Neural progenitor cell (in vitro differentiated cells): ENCODE results near the gene RNLS. TPM values are rescaled to one million over a fixed set of nuclear protein-coding genes. Genes with fewer than 3 reads are reported as not detected.

Source experiments
- DNase-seq: peaks from one replicate; pipeline ENCODE4 v3.0.0-alpha.2; 2016; ENCODE audit warnings: low spot score
- H2AFZ ChIP-seq: fragments of 200-600 bp; sonication (generic); replicated peaks from 2 replicates; pipeline ENCODE4 v1.6.1; 2016; ENCODE audit warnings: antibody characterized with exemption
- H3F3A ChIP-seq: fragments of 200-600 bp; sonication (generic); 2 replicates; pipeline ENCODE4 v1.6.1; 2016; ENCODE audit warnings: antibody characterized with exemption, low read depth
- H3K27ac ChIP-seq: fragments of 200-600 bp; sonication (generic); 2 replicates; pipeline ENCODE4 v1.5.1; 2016; ENCODE audit warnings: mild to moderate bottlenecking
- H3K27me3 ChIP-seq: fragments of 200-600 bp; sonication (generic); 2 replicates; pipeline ENCODE4 v1.6.1; 2016; ENCODE audit warnings: mild to moderate bottlenecking, moderate library complexity
- H3K36me3 ChIP-seq: fragments of 200-600 bp; sonication (generic); 2 replicates; pipeline ENCODE4 v1.5.1; 2016
- H3K4me1 ChIP-seq: fragments of 200-600 bp; sonication (generic); 2 replicates; pipeline ENCODE4 v1.6.1; 2016; ENCODE audit warnings: mixed run types
- H3K4me2 ChIP-seq: fragments of 200-600 bp; sonication (generic); 2 replicates; pipeline ENCODE4 v1.6.1; 2016
- H3K4me3 ChIP-seq: fragments of 200-600 bp; sonication (generic); 2 replicates; pipeline ENCODE4 v1.5.1; 2016
- H3K79me2 ChIP-seq: fragments of 200-600 bp; sonication (generic); 2 replicates; pipeline ENCODE4 v1.6.1; 2016; ENCODE audit warnings: low read depth
- H3K9ac ChIP-seq: fragments of 200-600 bp; sonication (generic); 2 replicates; pipeline ENCODE4 v1.6.1; 2016
- H3K9me3 ChIP-seq: fragments of 200-600 bp; sonication (generic); 2 replicates; pipeline ENCODE4 v1.5.1; 2016; ENCODE audit warnings: low read depth
- H4K20me1 ChIP-seq: fragments of 200-600 bp; sonication (generic); 2 replicates; pipeline ENCODE4 v1.6.1; 2016; ENCODE audit warnings: low read depth
- H3K27ac Mint-ChIP-seq: 3 replicates; pipeline ENCODE4 v1.8.0; 2021; ENCODE audit warnings: mixed read lengths
- H3K27me3 Mint-ChIP-seq: 2 replicates; pipeline ENCODE4 v1.8.0; 2022; ENCODE audit warnings: low read depth, mild to moderate bottlenecking, inconsistent platforms, moderate library complexity, mixed read lengths; ENCODE audit not compliant: insufficient read depth
- H3K36me3 Mint-ChIP-seq: 3 replicates; pipeline ENCODE4 v1.8.0; 2021; ENCODE audit warnings: mixed read lengths
- H3K4me1 Mint-ChIP-seq: 3 replicates; pipeline ENCODE4 v1.8.0; 2021; ENCODE audit warnings: mixed read lengths
- H3K4me3 Mint-ChIP-seq: 3 replicates; pipeline ENCODE4 v1.8.0; 2021; ENCODE audit warnings: mild to moderate bottlenecking, moderate library complexity, mixed read lengths
- H3K9me3 Mint-ChIP-seq: 3 replicates; pipeline ENCODE4 v1.8.0; 2020; ENCODE audit warnings: mixed read lengths
- EZH2 ChIP-seq: fragments of 200-600 bp; sonication (generic); IDR thresholded peaks from 2 replicates; pipeline ENCODE4 v1.6.1; 2017; ENCODE audit warnings: antibody characterized with exemption, mild to moderate bottlenecking, moderate library complexity
- EZH2phosphoT487 ChIP-seq: fragments of 200-600 bp; sonication (generic); IDR thresholded peaks from 2 replicates; pipeline ENCODE4 v1.6.1; 2017; ENCODE audit warnings: antibody characterized with exemption
- total RNA-seq: library from RNA; depleted of rRNA; stranded (reverse); fragments of >200 nt; gene quantifications from 2 replicates; pipeline ENCODE4 v1.2.3, GENCODE V29; 2015; ENCODE audit warnings: low replicate concordance
- TF ChIP-seq, protein P1 (sequence below): fragments of 200-600 bp; sonication (generic); IDR thresholded peaks from 2 replicates; pipeline ENCODE4 v1.5.1; 2017; ENCODE audit warnings: antibody characterized with exemption, mild to moderate bottlenecking

Gene RNLS
- total RNA-seq, 1 donor from 2014 or later, result 9.1 TPM

GRCh38 chr10:88557256-88557655 is 25.9 kb downstream of the RNLS start:
- Mint-ChIP-seq H3K4me1 (no peaks in the 10 kb centered on the region), H3K36me3 (no peaks in the 10 kb centered on the region), H3K4me3 (no peak overlapping the region), H3K9me3 (no peaks in the 10 kb centered on the region), H3K27ac (no peak overlapping the region), H3K27me3 (no peaks in the 10 kb centered on the region)
- H3K9ac ChIP-seq, result no peak overlapping the region
- no peak overlapping the region for H2AFZ ChIP-seq
- no peaks in the 10 kb centered on the region for H3F3A ChIP-seq
- TF ChIP-seq, protein P1, sequence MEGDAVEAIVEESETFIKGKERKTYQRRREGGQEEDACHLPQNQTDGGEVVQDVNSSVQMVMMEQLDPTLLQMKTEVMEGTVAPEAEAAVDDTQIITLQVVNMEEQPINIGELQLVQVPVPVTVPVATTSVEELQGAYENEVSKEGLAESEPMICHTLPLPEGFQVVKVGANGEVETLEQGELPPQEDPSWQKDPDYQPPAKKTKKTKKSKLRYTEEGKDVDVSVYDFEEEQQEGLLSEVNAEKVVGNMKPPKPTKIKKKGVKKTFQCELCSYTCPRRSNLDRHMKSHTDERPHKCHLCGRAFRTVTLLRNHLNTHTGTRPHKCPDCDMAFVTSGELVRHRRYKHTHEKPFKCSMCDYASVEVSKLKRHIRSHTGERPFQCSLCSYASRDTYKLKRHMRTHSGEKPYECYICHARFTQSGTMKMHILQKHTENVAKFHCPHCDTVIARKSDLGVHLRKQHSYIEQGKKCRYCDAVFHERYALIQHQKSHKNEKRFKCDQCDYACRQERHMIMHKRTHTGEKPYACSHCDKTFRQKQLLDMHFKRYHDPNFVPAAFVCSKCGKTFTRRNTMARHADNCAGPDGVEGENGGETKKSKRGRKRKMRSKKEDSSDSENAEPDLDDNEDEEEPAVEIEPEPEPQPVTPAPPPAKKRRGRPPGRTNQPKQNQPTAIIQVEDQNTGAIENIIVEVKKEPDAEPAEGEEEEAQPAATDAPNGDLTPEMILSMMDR, result no peak
- TF ChIP-seq EZH2 (no peak), EZH2phosphoT487 (no peak)
- H3K79me2 ChIP-seq, result no peaks in the 10 kb centered on the region
- no peak overlapping the region for H3K4me2 ChIP-seq
- no peaks in the 10 kb centered on the region for H3K36me3 ChIP-seq
- no peaks in the 10 kb centered on the region for H3K9me3 ChIP-seq
- H3K4me1 ChIP-seq, result no peaks in the 10 kb centered on the region
- no peak overlapping the region for H3K27ac ChIP-seq
- no peaks in the 10 kb centered on the region for H4K20me1 ChIP-seq
- DNase-seq, result no peak
- no peak overlapping the region for H3K4me3 ChIP-seq
- H3K27me3 ChIP-seq, result no peaks in the 10 kb centered on the region

GRCh38 chr10:88555190-88555908 is 27.8 kb downstream of the RNLS start:
- no peak for DNase-seq
- no peaks in the 10 kb centered on the region for H3K36me3 ChIP-seq

GRCh38 chr10:88553116-88553752 is 29.9 kb downstream of the RNLS start:
- H3K36me3 ChIP-seq, result no peaks in the 10 kb centered on the region

More at GRCh38 chr10:88555190-88555908, 27.8 kb downstream of the RNLS start:
- Histone ChIP-seq H3K4me3 (no peak overlapping the region), H3K4me1 (no peaks in the 10 kb centered on the region), H3K4me2 (no peak overlapping the region), H3F3A (no peaks in the 10 kb centered on the region), H3K9ac (no peak overlapping the region), H3K79me2 (no peaks in the 10 kb centered on the region), H3K27me3 (no peaks in the 10 kb centered on the region), H2AFZ (no peak overlapping the region), H3K27ac (no peak overlapping the region), H4K20me1 (no peaks in the 10 kb centered on the region), H3K9me3 (no peaks in the 10 kb centered on the region)
- no peaks in the 10 kb centered on the region for H3K4me1 Mint-ChIP-seq
- TF ChIP-seq, protein P1, result no peak
- TF ChIP-seq EZH2phosphoT487 (no peak), EZH2 (no peak)
- H3K4me3 Mint-ChIP-seq, result no peak overlapping the region
- no peaks in the 10 kb centered on the region for H3K27me3 Mint-ChIP-seq
- H3K27ac Mint-ChIP-seq, result no peak overlapping the region
- H3K36me3 Mint-ChIP-seq, result no peaks in the 10 kb centered on the region
- no peaks in the 10 kb centered on the region for H3K9me3 Mint-ChIP-seq

More at GRCh38 chr10:88553116-88553752, 29.9 kb downstream of the RNLS start:
- Histone ChIP-seq H3K4me1 (no peaks in the 10 kb centered on the region), H3K4me2 (no peak overlapping the region), H3K79me2 (no peaks in the 10 kb centered on the region), H3K9me3 (no peaks in the 10 kb centered on the region), H3K27ac (no peak overlapping the region), H3K27me3 (no peaks in the 10 kb centered on the region), H4K20me1 (no peaks in the 10 kb centered on the region), H3K4me3 (no peak overlapping the region), H3F3A (no peaks in the 10 kb centered on the region), H2AFZ (no peak overlapping the region), H3K9ac (no peak overlapping the region)
- no peak for TF ChIP-seq EZH2
- TF ChIP-seq, protein P1, result peak; percentile 77
- peak; percentile 61 for DNase-seq
- H3K4me3 Mint-ChIP-seq, result no peak overlapping the region
- H3K4me1 Mint-ChIP-seq, result no peaks in the 10 kb centered on the region
- H3K27me3 Mint-ChIP-seq, result no peaks in the 10 kb centered on the region
- no peaks in the 10 kb centered on the region for H3K36me3 Mint-ChIP-seq
- no peak overlapping the region for H3K27ac Mint-ChIP-seq
- no peaks in the 10 kb centered on the region for H3K9me3 Mint-ChIP-seq
